Epithelial cell of prostate (primary cell): ENCODE measurements around the gene ZNF667.

Source experiments
- DNase-seq: peaks from one replicate; pipeline ENCODE4 v3.0.0-alpha.2; 2011; ENCODE audit warnings: low read depth, low spot score
- H3K27ac ChIP-seq: fragments of 450-650 bp; 2 replicates; pipeline ENCODE4 v1.5.1; 2017; ENCODE audit warnings: mild to moderate bottlenecking

Gene ZNF667

GRCh38 chr19:56476651-56477428 lies at the start of gene ZNF667:
ZNF667 (minus strand) TSS chr19:56477345; CDS start chr19:56462370, 14,975 bp downstream.
- peak within 1 kb of the TSS; percentile 58 for H3K27ac ChIP-seq
- peak; percentile 26 for DNase-seq

GRCh38 chr19:56525214-56525860 lies 48.2 kb upstream of the ZNF667 start:
- no peak for DNase-seq
- H3K27ac ChIP-seq: no peak overlapping the region

GRCh38 chr19:56508290-56508778 lies 31.2 kb upstream of the ZNF667 start:
- DNase-seq: no peak
- peak overlapping the region; percentile 85 for H3K27ac ChIP-seq

- peak; percentile 90 for DNase-seq
- peak within 1 kb of the TSS; percentile 85 for H3K27ac ChIP-seq
Observed at GRCh38 chr19:56507446-56508289, 30.5 kb upstream of the ZNF667 start, which contains the start of gene ZNF471. ZNF471 (plus strand) TSS chr19:56507855; CDS start chr19:56511572, 3,717 bp downstream.

GRCh38 chr19:56504581-56504980 lies 27.4 kb upstream of the ZNF667 start:
- no peak for DNase-seq
- H3K27ac ChIP-seq: no peak overlapping the region

GRCh38 chr19:56491399-56491798 lies 14.3 kb upstream of the ZNF667 start:
- DNase-seq: no peak
- H3K27ac ChIP-seq: no peak overlapping the region

- DNase-seq: peak; percentile 80
- H3K27ac ChIP-seq: peak overlapping the region; percentile 58
Observed at GRCh38 chr19:56477429-56478338, 539 bp upstream of the ZNF667 start.

GRCh38 chr19:56476093-56476492 lies 1.1 kb downstream of the ZNF667 start:
- no peak overlapping the region for H3K27ac ChIP-seq
- no peak for DNase-seq

- DNase-seq: no peak
Observed at GRCh38 chr19:56474308-56474707, 2.8 kb downstream of the ZNF667 start.

GRCh38 chr19:56441206-56441792 lies 35.8 kb downstream of the ZNF667 start:
- H3K27ac ChIP-seq: no peak overlapping the region
- no peak for DNase-seq

More at GRCh38 chr19:56474308-56474707, 2.8 kb downstream of the ZNF667 start:
- no peak overlapping the region for H3K27ac ChIP-seq

GRCh38 chr19:56423985-56424353 lies 53.2 kb downstream of the ZNF667 start:
- no peak for DNase-seq
- no peak overlapping the region for H3K27ac ChIP-seq

- no peak for DNase-seq
Observed at GRCh38 chr19:56423276-56423984, 53.7 kb downstream of the ZNF667 start.

GRCh38 chr19:56405062-56405461 lies 72.1 kb downstream of the ZNF667 start:
- DNase-seq: no peak
- H3K27ac ChIP-seq: no peak overlapping the region

More at GRCh38 chr19:56423276-56423984, 53.7 kb downstream of the ZNF667 start:
- H3K27ac ChIP-seq: no peak overlapping the region

- DNase-seq: no peak
Observed at GRCh38 chr19:56404705-56405056, 72.5 kb downstream of the ZNF667 start.

GRCh38 chr19:56403764-56404704 lies 73.1 kb downstream of the ZNF667 start, which contains the start of gene ZNF583:
ZNF583 (plus strand) TSS chr19:56404332; CDS start chr19:56407115, 2,783 bp downstream.
- DNase-seq: peak; percentile 76
- H3K27ac ChIP-seq: peak within 1 kb of the TSS; percentile 65

More at GRCh38 chr19:56404705-56405056, 72.5 kb downstream of the ZNF667 start:
- no peak overlapping the region for H3K27ac ChIP-seq

- DNase-seq: no peak
- H3K27ac ChIP-seq: peak overlapping the region; percentile 65
Observed at GRCh38 chr19:56403261-56403660, 73.9 kb downstream of the ZNF667 start.

GRCh38 chr19:56400485-56400884 lies 76.7 kb downstream of the ZNF667 start:
- DNase-seq: no peak
- H3K27ac ChIP-seq: no peak overlapping the region
